Lung (tissue), 12 donors: Measurements from ENCODE around the gene TTC5. TPM values are rescaled to one million over a fixed set of nuclear protein-coding genes. Genes with fewer than 3 reads are reported as not detected.
A peak's percentile ranks its signal among the peaks of the same experiment; 100 is the strongest.
"Not testable (repeated sequence)": the region's sequence is repeated elsewhere in the genome, so short reads cannot be mapped to it uniquely, and the experiment has no call there.

ENCODE experiments used
- ATAC-seq: fragments of 200-7000 bp; cut with Tn5 transposase; one replicate; pipeline ENCODE4 v1.9.1; 2020; ENCODE audit warnings: moderate number of reproducible peaks; ENCODE audit not compliant: insufficient read depth, low FRiP score
- DNase-seq, 3 donors: peaks; one replicate each; pipeline ENCODE4 v3.0.0-alpha.2; 2013 to 2017
- H3K27ac ChIP-seq, 2 donors: one replicate each; pipeline ENCODE4 v1.5.1; 2013; ENCODE audit warnings: mild to moderate bottlenecking in 2 of 2, moderate library complexity in 2 of 2, control low read depth in 1 of 2, inconsistent platforms in 1 of 2, low read depth in 1 of 2, low read length in 1 of 2
- H3K27me3 ChIP-seq, 3 donors: one replicate each; pipeline ENCODE4 v1.5.1; 2013; ENCODE audit warnings: low read length in 2 of 3; ENCODE audit not compliant: control insufficient read depth in 3 of 3, insufficient read depth in 3 of 3
- H3K36me3 ChIP-seq, 4 donors: one replicate each; pipeline ENCODE4 v1.5.1; 2013; ENCODE audit warnings: low read length in 4 of 4, mild to moderate bottlenecking in 1 of 4, moderate library complexity in 1 of 4; ENCODE audit not compliant: control insufficient read depth in 4 of 4, insufficient read depth in 4 of 4
- H3K4me1 ChIP-seq, 5 donors: one replicate each; pipeline ENCODE4 v1.5.1; 2013; ENCODE audit warnings: low read length in 5 of 5, mild to moderate bottlenecking in 2 of 5, moderate library complexity in 1 of 5; ENCODE audit not compliant: control insufficient read depth in 5 of 5, insufficient read depth in 5 of 5
- H3K4me3 ChIP-seq: one replicate; pipeline ENCODE4 v1.5.1; 2013; ENCODE audit warnings: mild to moderate bottlenecking, control low read depth, moderate library complexity
- H3K9ac ChIP-seq, 2 donors: one replicate each; pipeline ENCODE4 v1.5.1; 2013; ENCODE audit warnings: low read length in 2 of 2, control low read depth in 1 of 2; ENCODE audit not compliant: insufficient read depth in 1 of 2
- H3K9me3 ChIP-seq, 4 donors: one replicate each; pipeline ENCODE4 v1.5.1; 2013; ENCODE audit warnings: low read length in 3 of 4, mild to moderate bottlenecking in 1 of 4, moderate library complexity in 1 of 4; ENCODE audit not compliant: control insufficient read depth in 4 of 4, insufficient read depth in 3 of 4
- WGBS, 2 donors: extraction: QIAGEN DNeasy Blood & Tissue Kit; methylation state at CpG; one replicate each; pipeline ENCODE4 v1.1.7; 2013; 5-methylcytosine and 5-hydroxymethylcytosine counted together
- polyA plus RNA-seq, 2 donors: library from polyadenylated mRNA; stranded (reverse); fragments of 200-250 nt; gene quantifications; one replicate each; pipeline ENCODE4 v1.2.1, GENCODE V29; 2013
- total RNA-seq, 2 donors: library from RNA; depleted of rRNA in 1 of 2; stranded (reverse); fragments of >200 nt in 1 of 2; gene quantifications; one replicate each; pipeline ENCODE4 v1.2.1, GENCODE V29; 2014 to 2021
- TF ChIP-seq, protein P1 (sequence below): IDR thresholded peaks from 2 replicates; pipeline ENCODE4 v1.5.1; 2012; ENCODE audit warnings: mild to moderate bottlenecking; ENCODE audit errors: control extremely low read depth, extremely low read depth
- donor health status: control.
- donor health status: control.
- donor health status: Bipolar disorder and iron deficiency.
- donor health status: healthy.
- donor health status: DM: yes; HTN: yes; CAD: no.

TTC5 gene
- total and polyA plus RNA-seq, 4 donors, result 5.0 to 21.8 (median 14.2) TPM

DNA sequence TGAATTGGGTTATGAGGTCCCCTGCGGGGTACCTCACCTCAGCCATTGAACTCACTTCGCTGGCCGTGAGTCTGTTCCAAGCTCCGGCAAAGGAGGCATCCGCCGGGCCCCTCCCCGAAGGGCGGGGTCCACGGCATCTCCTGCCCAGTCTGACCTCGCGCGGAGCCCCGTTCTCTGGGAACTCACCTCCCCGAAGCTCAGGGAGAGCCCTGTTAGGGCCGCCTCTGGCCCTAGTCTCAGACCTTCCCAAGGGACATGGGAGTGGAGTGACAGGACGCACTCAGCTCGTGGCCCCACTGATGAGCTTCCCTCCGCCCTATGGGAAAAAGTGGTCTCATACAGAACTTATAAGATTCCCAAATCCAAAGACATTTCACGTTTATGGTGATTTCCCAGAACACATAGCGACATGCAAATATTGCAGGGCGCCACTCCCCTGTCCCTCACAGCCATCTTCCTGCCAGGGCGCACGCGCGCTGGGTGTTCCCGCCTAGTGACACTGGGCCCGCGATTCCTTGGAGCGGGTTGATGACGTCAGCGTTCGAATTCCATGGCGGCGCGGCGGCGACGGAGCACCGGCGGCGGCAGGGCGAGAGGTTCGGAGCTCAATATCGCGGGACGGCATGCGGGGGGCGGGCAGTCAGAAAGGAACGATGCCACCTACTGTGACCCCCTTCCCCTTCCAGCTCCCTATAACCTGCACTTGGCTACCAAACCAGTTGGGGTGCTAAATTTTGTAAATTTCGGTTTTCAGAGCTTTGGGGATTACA, 37.5 kb upstream of the TTC5 start, which contains the start of gene PARP2:
Gene PARP2, plus strand, starts transcription at position 544 of the 770 bp plus-strand sequence. Its CDS starts 7 bp downstream, at position 551.
- peak within 1 kb of the TSS; percentile 63 for H3K4me3 ChIP-seq
- TF ChIP-seq, protein P1, sequence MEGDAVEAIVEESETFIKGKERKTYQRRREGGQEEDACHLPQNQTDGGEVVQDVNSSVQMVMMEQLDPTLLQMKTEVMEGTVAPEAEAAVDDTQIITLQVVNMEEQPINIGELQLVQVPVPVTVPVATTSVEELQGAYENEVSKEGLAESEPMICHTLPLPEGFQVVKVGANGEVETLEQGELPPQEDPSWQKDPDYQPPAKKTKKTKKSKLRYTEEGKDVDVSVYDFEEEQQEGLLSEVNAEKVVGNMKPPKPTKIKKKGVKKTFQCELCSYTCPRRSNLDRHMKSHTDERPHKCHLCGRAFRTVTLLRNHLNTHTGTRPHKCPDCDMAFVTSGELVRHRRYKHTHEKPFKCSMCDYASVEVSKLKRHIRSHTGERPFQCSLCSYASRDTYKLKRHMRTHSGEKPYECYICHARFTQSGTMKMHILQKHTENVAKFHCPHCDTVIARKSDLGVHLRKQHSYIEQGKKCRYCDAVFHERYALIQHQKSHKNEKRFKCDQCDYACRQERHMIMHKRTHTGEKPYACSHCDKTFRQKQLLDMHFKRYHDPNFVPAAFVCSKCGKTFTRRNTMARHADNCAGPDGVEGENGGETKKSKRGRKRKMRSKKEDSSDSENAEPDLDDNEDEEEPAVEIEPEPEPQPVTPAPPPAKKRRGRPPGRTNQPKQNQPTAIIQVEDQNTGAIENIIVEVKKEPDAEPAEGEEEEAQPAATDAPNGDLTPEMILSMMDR, result no peak
- peaks cover 0 to 6% (median 0%) of the 10 kb centered on the region in 3 donors for H3K27me3 ChIP-seq
- H3K9ac ChIP-seq, result peak within 1 kb of the TSS; percentile 93 to 98
- no peaks in the 10 kb centered on the region for H3K9me3 ChIP-seq
- H3K4me1 ChIP-seq, result peaks cover 0 to 9% (median 0%) of the 10 kb centered on the region in 5 donors
- H3K36me3 ChIP-seq, result peaks cover 2 to 21% (median 13%) of the 10 kb centered on the region in 4 donors
- peak within 1 kb of the TSS; percentile 90 to 95 for H3K27ac ChIP-seq
- DNase-seq (peak; percentile 99 to 100 (median 100)), ATAC-seq (peak; percentile 97)
- 0% methylated on average over 49 to 50 of the region's 50 CpGs for WGBS, 2 donors

DNA sequence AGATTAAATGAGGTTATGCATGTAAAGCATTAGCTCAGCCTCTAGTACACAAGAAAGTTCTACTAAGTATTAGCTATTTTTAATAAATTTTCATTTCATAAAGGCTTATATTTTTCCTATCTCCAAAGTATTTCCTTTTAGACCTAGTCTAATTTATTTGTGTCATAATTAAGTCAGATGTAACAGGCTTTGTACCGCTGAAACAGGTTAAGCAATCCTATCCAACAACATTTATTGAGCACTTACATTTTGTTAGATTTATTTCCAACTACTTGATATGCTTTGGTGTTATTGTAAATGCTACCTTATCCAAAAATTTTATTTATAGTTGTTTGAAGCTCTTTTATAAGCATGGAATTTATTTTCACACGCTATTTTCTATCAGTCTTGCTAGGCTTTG, 35.9 kb upstream of the TTC5 start:
- TF ChIP-seq, protein P1, result no peak
- WGBS, 2 donors, result 52 to 55% methylated on average over 2 of the region's 2 CpGs
- no peak overlapping the region for H3K27ac ChIP-seq
- H3K9ac ChIP-seq, result no peak overlapping the region
- peaks cover 0 to 6% (median 0%) of the 10 kb centered on the region in 3 donors for H3K27me3 ChIP-seq
- peak in 1 of 3 donors; percentile 11 for DNase-seq
- ATAC-seq, result no peak
- H3K4me3 ChIP-seq, result no peak overlapping the region
- H3K4me1 ChIP-seq, result peaks cover 0 to 9% (median 0%) of the 10 kb centered on the region in 5 donors
- peaks cover 2 to 15% (median 10%) of the 10 kb centered on the region in 4 donors for H3K36me3 ChIP-seq
- no peaks in the 10 kb centered on the region for H3K9me3 ChIP-seq

DNA sequence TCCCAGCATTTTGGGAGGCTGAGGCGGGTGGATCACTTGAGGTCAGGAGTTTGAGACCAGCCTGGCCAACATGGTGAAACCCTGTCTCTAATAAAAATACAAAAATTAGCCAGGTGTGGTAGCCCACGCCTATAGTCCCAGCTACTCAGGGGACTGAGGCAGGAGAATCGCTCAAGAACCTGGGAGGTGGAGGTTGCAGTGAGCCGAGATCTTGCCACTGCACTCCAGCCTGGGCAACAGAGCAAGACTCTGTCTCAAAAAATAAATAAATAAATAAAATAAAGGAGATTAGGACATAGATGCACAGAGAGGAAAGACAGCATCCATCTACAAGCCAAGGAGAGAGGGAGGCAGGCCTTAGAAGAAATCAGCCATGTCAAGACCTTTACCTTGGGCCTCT, 35.3 kb upstream of the TTC5 start:
- H3K27me3 ChIP-seq, ATAC-seq, H3K9me3 ChIP-seq, H3K4me1 ChIP-seq, H3K27ac ChIP-seq, H3K9ac ChIP-seq, H3K4me3 ChIP-seq, DNase-seq: not testable (repeated sequence)
- 97 to 99% methylated on average over 4 of the region's 4 CpGs for WGBS, 2 donors
- H3K36me3 ChIP-seq, result peaks cover 2 to 11% (median 8%) of the 10 kb centered on the region in 4 donors

DNA sequence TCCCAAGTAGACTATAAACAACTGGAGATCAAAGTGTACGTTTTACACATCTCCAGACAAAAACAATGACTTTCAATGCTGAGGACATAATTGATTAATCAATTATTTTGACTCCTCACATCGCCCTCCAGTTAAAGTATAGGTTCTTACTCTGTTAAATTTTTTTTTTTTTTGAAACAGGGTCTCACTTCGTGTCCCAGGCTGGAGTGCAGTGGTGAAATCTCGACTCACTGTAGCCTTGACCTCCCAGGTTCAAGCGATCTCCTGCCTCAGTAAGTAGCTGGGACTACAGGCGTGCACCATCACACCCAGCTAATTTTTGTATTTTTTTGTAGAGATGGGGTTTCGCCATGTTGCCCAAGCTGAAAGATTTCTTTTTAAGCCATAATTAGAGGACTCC, 28.3 kb upstream of the TTC5 start:
- no peaks in the 10 kb centered on the region for H3K9me3 ChIP-seq
- TF ChIP-seq, protein P1, result no peak
- H3K4me1 ChIP-seq, result peaks cover 0 to 14% (median 0%) of the 10 kb centered on the region in 5 donors
- no peak overlapping the region for H3K27ac ChIP-seq
- no peak overlapping the region for H3K4me3 ChIP-seq
- H3K36me3 ChIP-seq, result no peaks in the 10 kb centered on the region
- no peak for ATAC-seq
- no peak for DNase-seq
- peaks cover 0 to 7% (median 0%) of the 10 kb centered on the region in 3 donors for H3K27me3 ChIP-seq
- 78% methylated on average over 7 of the region's 7 CpGs for WGBS, 2 donors
- no peak overlapping the region for H3K9ac ChIP-seq
